Activated CD8-positive, alpha-beta memory T cell treated with anti-CD3 and anti-CD28 coated beads, Interleukin-2, amount 50 U/mL, for 4 hours (primary cell): ENCODE results near the gene CXXC5.

Source experiments
- DNase-seq: peaks from one replicate; pipeline ENCODE4 v3.0.0-alpha.2; 2020

The CXXC5 gene

GRCh38 chr5:139667001-139667729 is 19.0 kb downstream of the CXXC5 start:
- DNase-seq: no peak

- no peak for DNase-seq
Measured at GRCh38 chr5:139667730-139668063, 19.5 kb downstream of the CXXC5 start.

GRCh38 chr5:139668064-139668880 is 20.1 kb downstream of the CXXC5 start:
- peak; percentile 50 for DNase-seq

DNA sequence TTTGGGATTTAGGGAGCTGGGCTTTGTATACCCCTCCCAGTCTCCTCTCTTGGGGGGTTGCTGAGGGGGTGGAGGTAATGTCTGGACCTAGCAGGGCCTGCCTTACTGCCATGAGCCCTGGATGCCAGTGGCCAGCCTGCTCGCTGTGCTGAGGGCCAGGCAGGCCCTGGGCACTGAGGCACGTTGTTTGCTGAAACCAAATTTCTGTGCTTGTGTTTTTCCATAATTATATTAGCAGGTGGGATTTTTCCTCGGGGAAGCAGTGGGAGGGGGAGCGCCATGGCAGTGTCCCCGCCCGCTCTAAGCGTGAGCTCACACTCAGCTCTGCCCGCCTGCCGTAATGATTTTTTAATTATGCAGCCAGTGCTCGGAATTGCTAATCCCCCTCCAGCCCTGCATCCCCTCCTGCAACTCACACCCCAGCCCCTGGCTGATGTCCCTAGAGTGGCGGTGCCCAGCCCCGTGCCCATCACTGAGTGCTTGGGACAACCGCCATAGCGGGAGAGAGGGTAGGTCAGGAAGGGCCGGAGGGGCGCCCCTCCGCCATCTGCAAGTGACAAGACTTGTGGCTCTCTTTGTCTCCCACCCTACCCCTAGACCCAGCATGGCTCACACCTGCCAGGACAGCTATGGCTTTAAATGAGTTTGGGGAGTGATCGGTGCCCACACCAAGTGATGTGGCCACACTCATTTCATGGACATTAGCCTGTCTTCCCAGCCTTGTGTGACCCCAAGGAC is 20.9 kb downstream of the CXXC5 start:
- DNase-seq: no peak

DNA sequence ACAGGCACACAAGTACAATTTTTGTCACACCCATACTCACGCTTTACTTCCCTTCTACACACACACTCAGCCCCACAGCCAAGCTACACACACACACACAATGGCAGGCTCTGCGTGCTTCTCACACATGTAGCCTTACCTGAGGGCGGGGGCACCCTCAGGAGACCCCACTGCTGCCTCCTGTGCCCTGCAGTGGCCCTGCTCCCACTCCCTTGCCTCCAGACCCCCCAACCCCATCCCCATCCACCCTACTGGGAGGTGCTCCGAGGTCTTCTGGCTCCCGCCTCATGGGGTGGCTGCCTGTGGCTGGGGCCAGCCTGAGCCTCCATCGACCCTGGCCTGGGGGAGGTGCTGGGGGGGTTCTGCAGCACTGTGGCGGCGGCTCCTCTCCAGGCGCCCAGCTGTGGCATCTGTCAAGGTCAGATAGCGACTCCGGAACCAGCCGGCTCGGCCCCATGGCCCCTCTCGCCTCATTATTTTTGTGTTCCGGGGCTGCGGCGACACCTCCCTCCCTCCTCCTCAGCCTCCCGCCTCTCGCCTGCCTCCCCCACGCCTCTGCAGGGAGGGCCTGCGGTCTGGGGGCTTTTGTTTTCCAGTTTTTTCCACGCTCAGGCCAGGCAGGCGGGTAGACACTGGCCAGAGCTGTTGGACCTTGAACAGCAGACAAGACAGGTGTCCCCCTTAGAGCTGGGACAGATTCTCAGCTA is 21.7 kb downstream of the CXXC5 start:
- peak; percentile 30 for DNase-seq

DNA sequence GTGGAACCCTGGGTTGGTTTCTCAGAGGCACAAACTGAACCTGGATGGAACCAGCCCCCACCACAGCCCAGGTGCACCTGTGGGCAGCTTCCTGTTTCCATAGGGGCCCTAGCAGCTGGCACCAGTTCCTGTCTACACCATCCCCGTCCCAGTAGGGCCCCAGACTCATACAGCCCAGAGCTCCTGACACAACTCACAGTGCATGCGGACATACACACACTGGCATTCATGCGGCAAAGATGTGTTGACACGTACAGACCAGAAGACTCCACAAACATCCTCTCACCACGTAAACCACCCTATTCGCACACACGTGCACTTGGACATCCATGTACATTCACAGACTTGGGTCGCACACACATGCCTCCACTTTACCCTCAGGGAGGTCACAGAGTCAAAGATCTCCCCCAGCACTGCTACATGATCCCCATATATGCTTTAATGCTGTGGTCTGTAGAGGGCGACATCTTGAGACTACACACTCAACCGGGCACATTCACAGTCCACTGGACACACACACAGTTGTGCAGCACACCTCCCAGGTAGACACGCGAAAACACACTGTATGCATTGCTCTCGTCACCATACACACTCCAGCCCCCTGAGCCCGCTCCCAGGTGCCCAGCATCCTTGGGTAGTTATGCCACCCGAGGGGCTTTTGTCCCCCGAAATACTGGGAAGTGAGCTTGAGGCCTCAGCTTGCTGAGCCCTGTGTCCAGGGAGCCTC is 22.4 kb downstream of the CXXC5 start:
- DNase-seq: no peak

- no peak for DNase-seq
Measured at GRCh38 chr5:139671096-139671841, 23.1 kb downstream of the CXXC5 start.

DNA sequence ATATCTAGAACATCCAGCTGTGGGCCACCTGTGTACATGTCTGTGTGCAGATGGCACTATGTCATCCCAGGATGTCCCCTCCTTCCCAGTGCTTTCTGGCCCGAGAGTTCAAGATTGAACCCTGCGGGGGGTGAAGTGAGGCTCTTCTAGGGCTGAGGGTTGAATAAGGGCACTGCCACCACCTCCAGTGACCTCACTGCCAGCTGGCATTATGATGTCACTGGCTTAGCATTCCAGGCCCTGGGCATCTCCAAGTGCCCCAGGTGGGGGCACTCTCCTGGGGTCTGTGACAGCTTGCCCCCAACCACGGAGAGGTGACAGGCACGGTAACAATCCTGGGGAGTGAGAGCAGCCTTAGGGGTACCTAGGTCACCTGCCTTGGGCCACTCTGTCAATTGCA is 27.1 kb downstream of the CXXC5 start:
- no peak for DNase-seq

DNA sequence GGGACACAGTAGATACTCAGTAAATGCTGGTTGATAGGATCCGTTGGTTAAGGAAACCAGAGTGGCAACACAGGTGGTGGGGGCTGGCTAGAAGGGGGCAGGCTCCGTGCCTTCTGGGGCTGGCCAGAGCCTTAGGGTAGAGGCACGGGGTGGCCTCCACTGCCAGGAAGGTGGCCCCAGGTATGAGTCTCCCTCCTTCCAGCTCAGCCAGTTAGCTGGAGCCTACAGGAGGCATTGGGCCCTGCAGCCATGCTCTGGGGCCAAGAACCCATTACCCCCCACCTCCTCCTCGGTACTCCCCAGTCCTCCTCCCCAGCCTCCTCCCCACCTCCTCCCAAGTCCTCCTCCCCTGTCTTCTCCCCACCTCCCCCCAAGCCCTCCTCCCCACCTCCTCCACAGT is 27.7 kb downstream of the CXXC5 start:
- DNase-seq: no peak

DNA sequence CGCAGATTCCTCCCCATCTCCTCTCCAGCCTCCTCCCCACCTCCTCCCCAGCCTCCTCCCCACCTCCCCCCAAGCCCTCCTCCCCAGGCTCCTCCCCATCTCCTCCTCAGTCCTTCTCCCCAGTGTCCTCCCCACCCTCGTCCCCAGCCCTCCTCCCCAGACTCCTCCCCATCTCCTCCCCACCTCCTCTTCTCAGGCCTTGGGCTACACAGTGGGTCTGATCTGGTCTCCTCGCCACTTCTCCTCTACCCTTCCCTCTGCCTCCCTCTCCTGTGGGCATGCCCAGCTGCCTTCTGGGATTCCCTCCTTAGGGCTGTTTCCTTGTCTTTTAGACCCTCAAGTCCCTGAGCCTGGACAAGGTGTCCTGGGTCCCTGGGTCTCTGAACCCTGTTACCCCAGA is 28.3 kb downstream of the CXXC5 start:
- no peak for DNase-seq

GRCh38 chr5:139676951-139677735 is 29.0 kb downstream of the CXXC5 start:
- DNase-seq: no peak

GRCh38 chr5:139677736-139678613 is 29.8 kb downstream of the CXXC5 start:
- no peak for DNase-seq

GRCh38 chr5:139678751-139679750 is 30.9 kb downstream of the CXXC5 start:
- DNase-seq: no peak

DNA sequence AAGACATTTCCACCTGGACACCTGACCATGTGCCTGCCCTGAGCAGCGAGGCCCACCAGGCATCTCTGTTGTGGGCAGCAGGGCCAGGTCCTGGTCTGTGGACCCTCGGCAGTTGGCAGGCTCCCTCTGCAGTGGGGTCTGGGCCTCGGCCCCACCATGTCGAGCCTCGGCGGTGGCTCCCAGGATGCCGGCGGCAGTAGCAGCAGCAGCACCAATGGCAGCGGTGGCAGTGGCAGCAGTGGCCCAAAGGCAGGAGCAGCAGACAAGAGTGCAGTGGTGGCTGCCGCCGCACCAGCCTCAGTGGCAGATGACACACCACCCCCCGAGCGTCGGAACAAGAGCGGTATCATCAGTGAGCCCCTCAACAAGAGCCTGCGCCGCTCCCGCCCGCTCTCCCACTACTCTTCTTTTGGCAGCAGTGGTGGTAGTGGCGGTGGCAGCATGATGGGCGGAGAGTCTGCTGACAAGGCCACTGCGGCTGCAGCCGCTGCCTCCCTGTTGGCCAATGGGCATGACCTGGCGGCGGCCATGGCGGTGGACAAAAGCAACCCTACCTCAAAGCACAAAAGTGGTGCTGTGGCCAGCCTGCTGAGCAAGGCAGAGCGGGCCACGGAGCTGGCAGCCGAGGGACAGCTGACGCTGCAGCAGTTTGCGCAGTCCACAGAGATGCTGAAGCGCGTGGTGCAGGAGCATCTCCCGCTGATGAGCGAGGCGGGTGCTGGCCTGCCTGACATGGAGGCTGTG is 32.4 kb downstream of the CXXC5 start:
- no peak for DNase-seq

GRCh38 chr5:139681112-139681458 is 32.9 kb downstream of the CXXC5 start:
- no peak for DNase-seq

DNA sequence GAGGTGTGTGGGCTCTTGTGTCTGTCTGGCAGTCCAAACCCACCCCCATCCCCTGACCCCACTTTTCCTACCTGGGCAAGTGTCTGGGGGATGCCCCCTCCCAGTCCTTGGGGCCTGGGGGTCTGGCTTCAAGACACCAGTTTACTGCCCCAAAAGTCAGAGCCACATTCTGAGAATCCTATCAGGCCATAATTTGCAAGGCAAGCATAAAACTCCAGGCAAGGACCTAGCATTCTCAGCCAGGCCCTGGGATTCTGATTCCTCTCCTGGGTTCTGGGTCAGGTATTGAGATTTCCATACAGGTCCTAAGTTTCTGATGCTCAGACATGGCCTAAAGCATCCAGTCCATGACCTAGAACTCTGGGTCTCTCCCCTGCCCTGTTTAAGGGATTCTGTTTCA is 33.3 kb downstream of the CXXC5 start:
- DNase-seq: no peak

- DNase-seq: no peak
Measured at GRCh38 chr5:139682016-139682975, 34.1 kb downstream of the CXXC5 start.
